Retinal pigment epithelial cell (primary cell): Measurements from ENCODE around the gene CHMP5.
"Not testable (repeated sequence)": the region's sequence is repeated elsewhere in the genome, so short reads cannot be mapped to it uniquely, and the experiment has no call there.

ENCODE experiments used
- DNase-seq: peaks from one replicate; pipeline ENCODE4 v3.0.0-alpha.2; 2010; ENCODE audit warnings: low read depth
- H3K4me3 ChIP-seq: 2 replicates; pipeline ENCODE4 v1.5.1; 2011; ENCODE audit warnings: mild to moderate bottlenecking, low read length, control low read depth, moderate library complexity
- TF ChIP-seq, protein P1 (sequence below): conservative IDR thresholded peaks from 2 replicates; pipeline ENCODE4 v1.5.1; 2011; ENCODE audit warnings: low read depth, low read length, control low read depth, inconsistent platforms

Gene CHMP5

DNA sequence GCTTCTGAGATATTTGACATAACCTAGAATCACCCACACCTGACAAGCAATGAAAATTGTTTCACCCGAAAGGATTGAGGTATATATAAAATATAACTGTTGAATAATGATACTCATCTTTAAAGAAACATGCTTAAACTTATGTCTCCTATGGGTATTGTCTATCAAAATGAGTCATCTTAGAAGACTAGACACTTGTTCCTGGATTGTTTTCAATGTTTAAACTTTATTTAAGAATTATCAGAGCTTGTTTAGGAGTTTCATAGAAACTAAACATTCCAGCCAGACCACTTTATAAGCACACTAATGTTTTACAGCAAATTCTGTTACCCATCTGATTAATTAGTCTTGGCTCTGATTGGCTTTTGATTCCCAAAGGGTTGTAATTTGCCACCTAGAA lies 45.1 kb downstream of the CHMP5 start:
- H3K4me3 ChIP-seq: no peak overlapping the region
- DNase-seq: no peak
- TF ChIP-seq, protein P1, sequence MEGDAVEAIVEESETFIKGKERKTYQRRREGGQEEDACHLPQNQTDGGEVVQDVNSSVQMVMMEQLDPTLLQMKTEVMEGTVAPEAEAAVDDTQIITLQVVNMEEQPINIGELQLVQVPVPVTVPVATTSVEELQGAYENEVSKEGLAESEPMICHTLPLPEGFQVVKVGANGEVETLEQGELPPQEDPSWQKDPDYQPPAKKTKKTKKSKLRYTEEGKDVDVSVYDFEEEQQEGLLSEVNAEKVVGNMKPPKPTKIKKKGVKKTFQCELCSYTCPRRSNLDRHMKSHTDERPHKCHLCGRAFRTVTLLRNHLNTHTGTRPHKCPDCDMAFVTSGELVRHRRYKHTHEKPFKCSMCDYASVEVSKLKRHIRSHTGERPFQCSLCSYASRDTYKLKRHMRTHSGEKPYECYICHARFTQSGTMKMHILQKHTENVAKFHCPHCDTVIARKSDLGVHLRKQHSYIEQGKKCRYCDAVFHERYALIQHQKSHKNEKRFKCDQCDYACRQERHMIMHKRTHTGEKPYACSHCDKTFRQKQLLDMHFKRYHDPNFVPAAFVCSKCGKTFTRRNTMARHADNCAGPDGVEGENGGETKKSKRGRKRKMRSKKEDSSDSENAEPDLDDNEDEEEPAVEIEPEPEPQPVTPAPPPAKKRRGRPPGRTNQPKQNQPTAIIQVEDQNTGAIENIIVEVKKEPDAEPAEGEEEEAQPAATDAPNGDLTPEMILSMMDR: no peak

DNA sequence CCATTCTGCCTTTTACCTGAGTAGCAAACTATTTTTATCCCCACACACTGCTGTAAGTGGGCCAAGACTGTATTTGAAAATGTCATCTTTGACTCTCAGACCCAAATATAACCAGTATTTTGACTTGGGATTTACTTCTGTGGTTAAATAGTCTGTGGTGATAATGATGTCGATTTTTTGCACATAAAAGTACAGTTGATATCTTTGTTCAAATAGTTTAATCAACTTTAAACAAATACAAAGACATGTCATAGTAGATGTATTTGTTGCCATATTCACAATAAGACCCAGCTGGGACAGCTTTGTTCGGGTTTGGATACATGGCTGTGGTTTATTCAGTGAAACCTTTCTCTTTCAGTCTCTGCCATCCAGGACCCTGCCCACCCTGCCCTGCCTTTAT lies 45.9 kb downstream of the CHMP5 start:
- TF ChIP-seq, protein P1: no peak
- no peak for DNase-seq

DNA sequence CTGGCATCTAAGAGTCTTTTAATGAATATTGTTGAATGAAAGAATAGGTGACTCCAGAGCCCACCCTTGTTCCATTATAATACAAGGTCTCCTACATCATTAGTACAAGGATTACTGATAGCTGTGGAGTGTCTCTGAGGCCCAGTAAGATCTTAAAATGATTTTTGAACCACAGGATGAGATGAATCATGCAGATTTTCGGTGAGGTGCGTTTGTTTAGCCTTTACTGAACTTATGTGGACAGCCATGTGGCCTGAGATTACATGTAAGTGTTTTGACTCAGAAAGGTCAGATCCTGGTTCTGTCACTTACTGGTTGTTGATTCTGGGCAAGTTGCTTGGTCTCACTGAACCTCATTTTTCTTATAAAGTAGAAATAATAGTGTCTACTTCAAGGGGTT lies 47.1 kb downstream of the CHMP5 start:
- H3K4me3 ChIP-seq: no peak overlapping the region
- TF ChIP-seq, protein P1: no peak
- DNase-seq: no peak

More for the DNA sequence above, 45.9 kb downstream of the CHMP5 start:
- H3K4me3 ChIP-seq: no peak overlapping the region

DNA sequence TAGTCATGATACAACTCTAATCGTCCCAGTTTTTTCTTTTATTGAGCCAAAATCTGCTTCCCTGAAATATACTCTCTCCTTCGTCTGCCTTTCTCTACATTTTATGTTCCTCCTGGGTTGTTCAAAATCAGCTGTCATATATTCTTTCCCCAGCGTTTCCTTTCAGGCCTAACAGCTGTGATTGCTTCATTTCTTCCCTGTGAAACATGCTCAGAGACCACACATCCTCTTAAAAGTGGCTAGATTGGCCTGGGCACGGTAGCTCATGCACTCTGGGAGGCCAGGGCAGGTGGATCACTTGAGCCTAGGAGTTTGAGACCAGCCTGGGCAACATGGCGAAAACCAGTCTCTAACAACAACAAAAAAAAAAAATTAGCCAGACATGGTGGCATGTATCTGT lies 50.5 kb downstream of the CHMP5 start:
- no peak for DNase-seq
- H3K4me3 ChIP-seq: no peak overlapping the region
- TF ChIP-seq, protein P1: no peak

DNA sequence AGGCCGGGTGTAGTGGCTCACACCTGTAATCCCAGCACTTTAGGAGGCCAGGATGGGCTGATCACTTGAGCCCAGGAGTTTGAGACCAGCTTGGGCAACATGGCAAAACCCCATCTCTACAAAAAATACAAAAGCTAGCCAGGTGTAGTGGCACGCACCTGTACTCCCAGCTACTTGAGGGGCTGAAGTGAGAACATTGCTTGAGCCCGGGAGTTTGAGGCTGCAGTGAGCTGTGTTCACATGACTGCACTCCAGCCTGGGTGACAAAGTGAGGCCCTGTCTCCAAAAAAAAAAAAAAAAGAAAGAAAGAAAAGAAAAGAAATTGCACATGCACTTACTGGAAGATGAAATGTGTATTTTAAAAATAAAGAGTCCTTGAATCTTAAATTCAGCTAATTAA lies 52.3 kb downstream of the CHMP5 start:
- DNase-seq, H3K4me3 ChIP-seq: not testable (repeated sequence)

DNA sequence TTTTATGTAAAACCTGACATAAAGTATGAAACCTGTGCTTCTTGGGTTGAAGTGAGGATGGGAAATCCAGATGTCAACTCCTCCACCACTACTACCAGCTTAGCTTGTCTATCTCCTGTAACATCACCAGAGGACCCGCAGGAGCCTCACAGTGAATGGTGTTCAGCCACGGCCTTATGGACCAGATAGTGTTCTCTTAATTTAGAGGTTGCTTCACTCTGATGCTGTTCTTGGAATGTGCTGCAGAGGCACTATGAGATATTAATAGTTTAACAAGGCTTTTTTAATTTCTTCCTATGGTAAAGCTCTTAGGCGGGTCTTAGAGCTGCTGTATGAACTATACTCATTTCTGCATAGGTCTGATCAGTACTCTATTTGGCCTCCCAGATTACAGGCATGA lies 53.4 kb downstream of the CHMP5 start:
- DNase-seq: no peak
- TF ChIP-seq, protein P1: no peak
- no peak overlapping the region for H3K4me3 ChIP-seq

DNA sequence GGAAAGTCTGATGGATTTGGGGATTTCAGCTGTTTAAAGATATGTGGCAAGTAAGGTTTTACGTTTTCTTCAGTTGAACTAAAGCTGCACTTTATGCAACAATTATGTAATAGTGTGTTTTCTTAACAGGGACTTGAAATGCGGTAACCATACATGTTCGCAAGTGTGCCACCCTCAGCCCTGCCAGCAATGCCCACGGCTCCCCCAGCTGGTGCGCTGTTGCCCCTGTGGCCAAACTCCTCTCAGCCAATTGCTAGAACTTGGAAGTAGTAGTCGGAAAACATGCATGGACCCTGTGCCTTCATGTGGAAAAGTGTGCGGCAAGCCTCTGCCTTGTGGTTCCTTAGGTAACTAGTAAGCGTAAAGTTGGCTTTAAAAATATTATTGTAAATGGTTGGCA lies 53.9 kb downstream of the CHMP5 start:
- DNase-seq: no peak
- no peak overlapping the region for H3K4me3 ChIP-seq
- TF ChIP-seq, protein P1: no peak

DNA sequence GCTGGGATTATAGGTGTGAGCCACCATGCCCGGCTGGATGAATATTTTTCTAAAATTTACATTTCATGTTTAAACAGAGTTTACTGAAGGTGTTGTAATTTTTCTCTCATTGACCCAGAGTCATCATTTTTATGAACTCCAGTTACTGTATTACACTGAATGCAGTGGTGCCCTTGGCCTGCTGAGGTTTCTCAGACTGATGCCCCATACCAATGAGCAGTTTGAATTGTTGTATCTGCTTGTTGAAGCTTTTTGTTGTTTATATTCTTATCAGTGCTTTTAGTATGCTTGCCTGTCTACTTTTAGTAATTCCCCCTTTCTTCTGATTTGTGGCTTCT lies 55.4 kb downstream of the CHMP5 start:
- DNase-seq: no peak

More for the DNA sequence above, 55.4 kb downstream of the CHMP5 start:
- TF ChIP-seq, protein P1: no peak
- no peak overlapping the region for H3K4me3 ChIP-seq
